Measurements from ENCODE around the gene BEX2. TPM values are rescaled to one million over a fixed set of nuclear protein-coding genes. Genes with fewer than 3 reads are reported as not detected.
A peak's percentile ranks its signal among the peaks of the same experiment; 100 is the strongest.
"Not testable (repeated sequence)": the region's sequence is repeated elsewhere in the genome, so short reads cannot be mapped to it uniquely, and the experiment has no call there.

The BEX2 gene
- total RNA-seq (10 to 100 TPM; 10.1 to 19.6 (median 14.6) TPM), polyA plus RNA-seq (10 to 100 TPM; 31.7 to 39.9 (median 34.7) TPM)
- long read RNA-seq, donor 1, partial matches to known transcripts: 289 of 304 reads
- long read RNA-seq, donor 1, other reads (novel, unspliced or antisense): 13 of 304 reads
- long read RNA-seq, donor 2, transcript BEX2-202 (3 exons, 899 nt): major isoform, 7 of 387 reads
- long read RNA-seq, donor 2, partial matches to known transcripts: 374 of 387 reads
- long read RNA-seq, donor 2, other reads (novel, unspliced or antisense): 6 of 387 reads

DNA sequence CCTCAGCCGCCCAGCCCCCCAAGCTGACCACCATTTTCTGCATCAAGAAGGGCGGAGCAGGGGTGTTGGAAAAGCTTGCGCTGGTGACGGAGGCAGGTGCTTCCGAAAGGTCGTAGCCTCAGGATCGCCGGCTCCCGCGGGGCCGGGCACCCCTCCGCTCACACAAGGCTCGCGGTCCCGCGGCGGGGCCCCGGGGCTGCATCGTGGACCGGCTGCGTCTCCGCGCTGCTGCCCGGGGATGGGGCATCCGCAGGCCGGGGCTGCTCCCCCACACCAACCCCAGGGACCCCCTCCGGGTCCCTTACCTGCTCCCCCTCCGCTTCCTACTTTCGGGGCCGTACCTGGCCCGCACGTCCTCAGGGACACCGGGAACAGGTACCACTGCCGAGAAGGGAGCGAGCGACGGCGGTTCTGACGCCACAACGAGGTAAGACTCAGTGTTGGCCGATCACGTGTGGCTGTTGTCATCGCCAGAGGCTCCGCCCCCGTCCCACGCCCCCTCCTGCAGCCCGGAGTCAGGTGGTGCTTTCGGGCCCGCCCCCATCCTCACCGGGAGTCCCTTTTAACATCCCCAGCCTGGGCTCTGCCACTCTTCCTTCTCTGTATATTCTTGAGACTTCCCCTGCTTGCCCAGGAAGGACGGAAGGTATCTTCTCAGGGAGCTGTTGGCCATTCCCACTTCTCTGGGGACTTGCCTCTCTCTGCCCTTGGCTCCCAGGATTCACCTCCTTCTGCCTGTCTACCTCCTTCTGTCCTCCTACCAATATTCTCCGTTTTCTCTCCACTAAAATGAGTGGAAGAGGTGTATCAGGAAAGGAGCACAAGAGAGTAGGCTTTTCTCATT lies at the start of gene BEX2:
BEX2 (minus strand) TSS at position 436 of the 844 bp plus-strand sequence. CDS start 1,014 bp downstream, outside the sequence.
- WGBS, 5 donors: 2 to 41% (median 6%) methylated on average over 9 to 52 of the region's 52 CpGs
- intact Hi-C loops (cut with DNase I; ENCODE audit: low total_unique reads): no loop called here

GRCh38 chrX:103360092-103360491 lies 49.3 kb upstream of the BEX2 start:
- TF ChIP-seq CTCF (IDR thresholded peaks at IDR 0.05 in 8 of 11, conservative IDR thresholded peaks at IDR 0.05 in 3 of 11): no peak
- peak in 1 of 3 donors; percentile 65 for TF ChIP-seq POLR2AphosphoS5 (IDR thresholded peaks at IDR 0.05)
- no peak overlapping the region for H3K4me3 ChIP-seq
- H3K4me1 ChIP-seq: no peaks in the 10 kb centered on the region
- H3K27me3 ChIP-seq (replicated peaks in 1 of 7): peaks cover 0 to 18% (median 0%) of the 10 kb centered on the region in 7 donors
- DNase-seq: no peak
- intact Hi-C loops (cut with DNase I; ENCODE audit: low total_unique reads): no loop called here
- H3K27ac ChIP-seq: peak overlapping the region in 1 of 8 donors; percentile 0
- 45 to 75% (median 63%) methylated on average over 2 of the region's 2 CpGs for WGBS, 5 donors
- H3K36me3 ChIP-seq: no peaks in the 10 kb centered on the region
- H3K9me3 ChIP-seq: no peaks in the 10 kb centered on the region

More for the DNA sequence above, at the start of gene BEX2:
- H3K27ac ChIP-seq: peak within 1 kb of the TSS; percentile 31 to 82 (median 58)
- no peaks in the 10 kb centered on the region for H3K4me1 ChIP-seq
- H3K4me3 ChIP-seq: peak within 1 kb of the TSS; percentile 29 to 78 (median 50)
- TF ChIP-seq CTCF (IDR thresholded peaks at IDR 0.05 in 8 of 11, conservative IDR thresholded peaks at IDR 0.05 in 3 of 11): no peak
- peak; percentile 89 to 92 (median 91) for TF ChIP-seq POLR2AphosphoS5 (IDR thresholded peaks at IDR 0.05)
- peak in 1 of 3 donors; percentile 44 for TF ChIP-seq POLR2A (IDR thresholded peaks at IDR 0.05)
- DNase-seq: peak; percentile 93
- H3K36me3 ChIP-seq: no peaks in the 10 kb centered on the region
- H3K9me3 ChIP-seq: no peaks in the 10 kb centered on the region
- peaks cover 0 to 14% (median 3%) of the 10 kb centered on the region in 7 donors for H3K27me3 ChIP-seq (replicated peaks in 1 of 7)

GRCh38 chrX:103359605-103360004 lies 48.8 kb upstream of the BEX2 start:
- H3K9me3 ChIP-seq; H3K4me3 ChIP-seq; intact Hi-C loops (cut with DNase I; ENCODE audit: low total_unique reads); H3K4me1 ChIP-seq; DNase-seq; H3K36me3 ChIP-seq: not testable (repeated sequence)
- Histone ChIP-seq H3K27me3 (replicated peaks in 1 of 7) (peaks cover 0 to 18% (median 0%) of the 10 kb centered on the region in 7 donors), H3K27ac (peak overlapping the region in 1 of 8 donors; percentile 0)
- 83 to 90% (median 87%) methylated on average over 3 of the region's 3 CpGs for WGBS, 5 donors

DNA sequence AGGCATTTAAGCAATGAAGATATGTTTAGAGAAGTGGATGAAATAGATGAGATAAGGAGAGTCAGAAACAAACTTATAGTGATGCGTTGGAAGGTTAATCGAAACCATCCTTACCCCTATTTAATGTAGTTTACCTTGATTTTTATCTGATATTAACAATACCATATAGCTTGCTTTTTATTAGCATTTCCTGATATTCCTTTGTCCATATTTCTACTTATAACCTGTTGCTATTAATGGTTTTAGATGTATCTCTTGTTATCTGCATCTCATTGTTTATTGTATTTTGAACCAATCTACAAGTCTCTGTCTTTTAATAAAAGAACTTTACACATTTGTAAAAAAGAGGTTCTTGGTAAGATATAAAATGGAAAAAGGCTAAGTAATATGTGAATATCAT lies 47.1 kb upstream of the BEX2 start:
- Histone ChIP-seq H3K4me3 (peak overlapping the region in 3 of 8 donors; percentile 34 to 72 (median 58)), H3K9me3 (no peaks in the 10 kb centered on the region), H3K4me1 (no peaks in the 10 kb centered on the region), H3K27me3 (replicated peaks in 1 of 7) (peaks cover 0 to 18% (median 0%) of the 10 kb centered on the region in 7 donors), H3K27ac (peak overlapping the region in 1 of 8 donors; percentile 89), H3K36me3 (no peaks in the 10 kb centered on the region)
- WGBS, 5 donors: 88 to 97% (median 93%) methylated on average over 2 of the region's 2 CpGs
- TF ChIP-seq POLR2A (IDR thresholded peaks at IDR 0.05): no peak
- no peak for TF ChIP-seq POLR2AphosphoS5 (IDR thresholded peaks at IDR 0.05)
- no peak for TF ChIP-seq CTCF (IDR thresholded peaks at IDR 0.05 in 8 of 11, conservative IDR thresholded peaks at IDR 0.05 in 3 of 11)
- DNase-seq: no peak
- intact Hi-C loops (cut with DNase I; ENCODE audit: low total_unique reads): no loop called here

Data from spleen (tissue), 13 donors.